HCT116 (cell line): Measurements from ENCODE around the gene DUSP28.

Experiments
- CTCF ChIP-seq, 3 experiments: fragments of 200-600 bp in 1 of 3; sonication (generic) in 1 of 3; IDR thresholded peaks in 2 of 3; conservative IDR thresholded peaks in 1 of 3; 2 replicates each; pipeline ENCODE4 v1.5.1; 2012 to 2017; ENCODE audit warnings: low read depth in 2 of 3, low read length in 2 of 3, antibody characterized with exemption in 1 of 3, borderline replicate concordance in 1 of 3, control low read depth in 1 of 3, mild to moderate bottlenecking in 1 of 3, mixed read lengths in 1 of 3, mixed run types in 1 of 3, moderate library complexity in 1 of 3; ENCODE audit not compliant: insufficient read depth in 1 of 3
- EZH2 ChIP-seq: fragments of 200-600 bp; sonication (generic); IDR thresholded peaks from 2 replicates; pipeline ENCODE4 v1.6.1; 2017; ENCODE audit warnings: antibody characterized with exemption, mixed run types
- EZH2phosphoT487 ChIP-seq: fragments of 200-600 bp; IDR thresholded peaks from 2 replicates; pipeline ENCODE4 v1.6.1; 2018; ENCODE audit warnings: antibody characterized with exemption, borderline replicate concordance
- JUND ChIP-seq: IDR thresholded peaks from 2 replicates; pipeline ENCODE4 v1.6.1; 2012
- MAX ChIP-seq: IDR thresholded peaks from 2 replicates; pipeline ENCODE4 v1.6.1; 2012
- POLR2A ChIP-seq: IDR thresholded peaks from 2 replicates; pipeline ENCODE4 v1.7.0; 2011; ENCODE audit warnings: borderline replicate concordance; ENCODE audit not compliant: insufficient read depth, insufficient read length; ENCODE audit errors: extremely low read depth
- POLR2AphosphoS5 ChIP-seq: IDR thresholded peaks from 2 replicates; pipeline ENCODE4 v1.6.1; 2011; ENCODE audit warnings: mild to moderate bottlenecking, low read depth, low read length, moderate library complexity
- RAD21 ChIP-seq: IDR thresholded peaks from 2 replicates; pipeline ENCODE4 v1.6.1; 2012; ENCODE audit warnings: low read depth, mild to moderate bottlenecking
- SIN3A ChIP-seq: IDR thresholded peaks from 2 replicates; pipeline ENCODE4 v1.6.1; 2012; ENCODE audit warnings: low read depth
- SRF ChIP-seq: IDR thresholded peaks from 2 replicates; pipeline ENCODE4 v1.6.1; 2012; ENCODE audit warnings: low read depth
- TCF7L2 ChIP-seq: IDR thresholded peaks from 2 replicates; pipeline ENCODE4 v1.7.0; 2011; ENCODE audit warnings: borderline replicate concordance, inconsistent platforms; ENCODE audit not compliant: insufficient read depth, insufficient read length; ENCODE audit errors: extremely low read depth
- ZBTB33 ChIP-seq: IDR thresholded peaks from 2 replicates; pipeline ENCODE4 v1.6.1; 2011; ENCODE audit warnings: mild to moderate bottlenecking, low read length, moderate library complexity; ENCODE audit not compliant: insufficient replicate concordance; ENCODE audit errors: extremely low read depth

GRCh38 chr2:240514631-240515030 is 45.5 kb upstream of the DUSP28 start:
- TF ChIP-seq MAX (no peak), CTCF (IDR thresholded peaks at IDR 0.05 in 2 of 3, conservative IDR thresholded peaks at IDR 0.05 in 1 of 3; ENCODE audit: borderline replicate concordance in 1 of 3, insufficient read depth in 1 of 3, low read depth in 2 of 3, low read length in 2 of 3) (no peak), TCF7L2 (no peak), POLR2AphosphoS5 (no peak), POLR2A (no peak), ZBTB33 (no peak), EZH2 (no peak), SIN3A (no peak), JUND (no peak), RAD21 (no peak), SRF (no peak), EZH2phosphoT487 (no peak)
